Astrocyte (in vitro differentiated cells and primary cell): ENCODE data around the gene EPB42.

ENCODE experiments used
- EZH2 ChIP-seq: IDR thresholded peaks from 2 replicates; pipeline ENCODE4 v1.6.1; 2012; ENCODE audit warnings: mild to moderate bottlenecking, low read length, inconsistent platforms; ENCODE audit not compliant: insufficient read depth
- TF ChIP-seq, protein P1 (sequence below): IDR thresholded peaks from 2 replicates; pipeline ENCODE4 v1.5.1; 2011; ENCODE audit warnings: low read depth, mild to moderate bottlenecking, inconsistent platforms, low read length, moderate library complexity; ENCODE audit not compliant: insufficient read depth

DNA sequence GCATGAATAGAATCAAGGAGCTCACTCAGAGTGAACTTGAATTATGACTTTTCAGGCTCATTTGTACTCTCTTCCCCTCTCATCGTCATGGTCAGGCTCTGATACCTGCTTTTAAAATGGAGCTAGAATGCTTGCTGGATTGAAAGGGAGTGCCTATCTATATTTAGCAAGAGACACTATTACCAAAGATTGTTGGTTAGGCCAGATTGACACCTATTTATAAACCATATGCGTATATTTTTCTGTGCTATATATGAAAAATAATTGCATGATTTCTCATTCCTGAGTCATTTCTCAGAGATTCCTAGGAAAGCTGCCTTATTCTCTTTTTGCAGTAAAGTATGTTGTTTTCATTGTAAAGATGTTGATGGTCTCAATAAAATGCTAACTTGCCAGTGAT is 26.0 kb downstream of the EPB42 start:
- TF ChIP-seq EZH2, result no peak
- TF ChIP-seq, protein P1, sequence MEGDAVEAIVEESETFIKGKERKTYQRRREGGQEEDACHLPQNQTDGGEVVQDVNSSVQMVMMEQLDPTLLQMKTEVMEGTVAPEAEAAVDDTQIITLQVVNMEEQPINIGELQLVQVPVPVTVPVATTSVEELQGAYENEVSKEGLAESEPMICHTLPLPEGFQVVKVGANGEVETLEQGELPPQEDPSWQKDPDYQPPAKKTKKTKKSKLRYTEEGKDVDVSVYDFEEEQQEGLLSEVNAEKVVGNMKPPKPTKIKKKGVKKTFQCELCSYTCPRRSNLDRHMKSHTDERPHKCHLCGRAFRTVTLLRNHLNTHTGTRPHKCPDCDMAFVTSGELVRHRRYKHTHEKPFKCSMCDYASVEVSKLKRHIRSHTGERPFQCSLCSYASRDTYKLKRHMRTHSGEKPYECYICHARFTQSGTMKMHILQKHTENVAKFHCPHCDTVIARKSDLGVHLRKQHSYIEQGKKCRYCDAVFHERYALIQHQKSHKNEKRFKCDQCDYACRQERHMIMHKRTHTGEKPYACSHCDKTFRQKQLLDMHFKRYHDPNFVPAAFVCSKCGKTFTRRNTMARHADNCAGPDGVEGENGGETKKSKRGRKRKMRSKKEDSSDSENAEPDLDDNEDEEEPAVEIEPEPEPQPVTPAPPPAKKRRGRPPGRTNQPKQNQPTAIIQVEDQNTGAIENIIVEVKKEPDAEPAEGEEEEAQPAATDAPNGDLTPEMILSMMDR, result no peak
